ENCODE results near the gene WWOX.
"Not testable (repeated sequence)": the region's sequence is repeated elsewhere in the genome, so short reads cannot be mapped to it uniquely, and the experiment has no call there.

WWOX gene

GRCh38 chr16:78501744-78502143 lies 402.3 kb downstream of the WWOX start:
- DNase-seq (ENCODE audit: low spot score), result no peak

DNA sequence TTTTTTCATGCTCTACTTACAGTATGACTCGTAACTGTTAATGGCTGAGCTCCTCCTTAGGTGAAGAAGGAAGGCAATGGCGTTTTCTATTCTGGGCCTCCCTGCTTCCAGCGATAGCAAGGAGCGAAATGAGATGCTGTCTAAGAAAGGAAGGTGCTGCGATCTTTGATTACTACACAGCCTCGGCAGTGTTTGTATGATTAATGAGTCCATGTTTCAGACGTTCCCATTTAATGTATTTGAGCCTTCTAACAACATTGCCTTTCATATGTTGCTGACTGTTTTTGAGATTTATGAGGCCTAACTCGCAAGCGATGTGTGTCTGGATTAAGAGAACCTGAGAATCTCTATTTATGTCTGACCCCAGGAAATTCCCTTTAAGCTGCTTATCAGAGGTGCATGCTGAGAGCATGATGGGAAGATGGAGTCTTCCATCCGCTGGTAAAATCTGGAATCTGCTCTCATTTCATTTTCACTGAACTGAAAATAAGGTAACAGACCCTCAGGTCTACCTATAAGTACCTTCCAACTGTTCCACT lies 403.4 kb downstream of the WWOX start:
- no peak for DNase-seq (ENCODE audit: low spot score)

- peak; percentile 59 for DNase-seq (ENCODE audit: low spot score)
Measured at GRCh38 chr16:78503602-78504001, 404.1 kb downstream of the WWOX start.

DNA sequence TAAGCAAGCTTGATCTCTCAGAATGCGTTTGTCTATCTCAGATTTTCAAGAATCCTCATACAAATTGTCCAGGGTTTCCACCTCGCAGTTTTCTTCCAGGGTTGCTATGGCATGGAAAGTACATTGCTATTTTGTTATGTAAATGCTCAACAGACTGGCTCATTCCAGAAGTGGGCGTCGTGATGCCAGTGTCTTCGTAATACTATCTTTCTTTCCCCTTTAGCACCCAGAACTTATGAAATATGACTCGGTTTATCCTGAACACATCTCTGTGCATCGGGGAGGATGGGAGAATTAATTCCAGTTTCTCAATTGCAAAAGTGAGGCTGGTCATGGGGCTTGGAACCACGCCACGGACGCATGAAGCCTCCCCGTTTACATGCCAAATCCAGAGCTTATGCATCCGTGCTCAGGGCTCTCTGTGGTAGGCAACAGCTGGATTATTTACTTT lies 405.0 kb downstream of the WWOX start:
- DNase-seq (ENCODE audit: low spot score), result no peak

GRCh38 chr16:78505036-78505435 lies 405.6 kb downstream of the WWOX start:
- DNase-seq (ENCODE audit: low spot score), result no peak

- peak; percentile 70 for DNase-seq (ENCODE audit: low spot score)
Measured at GRCh38 chr16:78505544-78506366, 406.3 kb downstream of the WWOX start.

DNA sequence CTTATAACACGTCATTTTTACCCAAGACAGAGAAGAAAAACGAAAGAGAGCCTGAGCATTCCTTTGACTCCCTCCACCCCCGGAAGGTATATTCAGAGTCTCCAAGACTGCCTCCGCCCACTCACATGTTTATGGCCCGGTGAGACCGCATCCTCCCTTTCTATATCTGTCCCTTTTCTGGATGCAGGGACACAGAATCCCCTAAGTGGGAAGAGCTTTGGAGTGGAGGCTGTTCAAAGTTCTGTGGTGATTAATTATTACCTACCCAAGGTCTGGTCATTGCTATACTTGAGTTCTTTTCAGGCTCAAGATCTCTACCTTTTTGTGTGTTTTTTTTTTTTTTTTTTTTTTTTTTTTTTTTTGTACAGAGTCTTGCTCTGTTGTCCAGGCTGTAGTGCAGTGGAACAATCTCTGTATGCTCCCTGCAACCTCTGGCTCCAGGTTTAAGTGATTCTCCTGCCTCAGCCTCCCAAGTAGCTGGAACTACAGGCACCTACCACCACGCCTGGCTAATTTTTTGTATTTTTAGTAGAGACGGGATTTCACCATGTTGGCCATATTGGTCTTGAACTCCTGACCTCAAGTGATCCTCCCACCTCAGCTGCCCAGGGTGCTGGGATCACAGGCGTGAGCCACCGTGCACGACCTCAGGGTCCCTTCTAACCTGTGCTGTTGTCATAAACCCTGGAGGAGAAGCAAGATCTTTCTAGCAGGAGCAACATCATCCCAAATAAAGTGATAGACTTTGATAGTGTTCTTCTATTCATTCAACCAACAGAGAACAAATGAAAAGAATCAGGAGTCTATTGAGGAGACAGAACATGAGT lies 407.1 kb downstream of the WWOX start:
- peak; percentile 50 for DNase-seq (ENCODE audit: low spot score)

GRCh38 chr16:78507576-78507975 lies 408.1 kb downstream of the WWOX start:
- DNase-seq (ENCODE audit: low spot score), result no peak

DNA sequence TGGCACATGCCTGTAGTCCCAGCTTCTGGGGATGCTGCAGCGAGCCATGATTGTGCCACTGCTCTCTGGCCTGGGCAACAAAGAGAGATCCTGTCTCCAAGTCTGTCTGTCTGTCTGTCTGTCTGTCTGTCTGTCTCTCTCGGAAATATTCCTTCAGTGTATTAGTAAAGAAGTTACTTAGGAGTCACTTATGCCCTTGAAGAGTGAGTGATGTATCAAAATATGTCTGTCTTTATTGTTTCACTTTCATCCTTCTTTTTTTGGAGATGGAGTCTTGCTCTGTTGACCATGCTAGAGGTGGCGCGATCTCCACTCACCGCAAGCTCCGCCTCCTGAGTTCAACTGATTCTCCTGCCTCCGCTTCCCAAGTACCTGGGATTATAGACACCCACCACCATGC lies 410.5 kb downstream of the WWOX start:
- DNase-seq (ENCODE audit: low spot score), result no peak

- no peak for DNase-seq (ENCODE audit: low spot score)
Measured at GRCh38 chr16:78510496-78510895, 411.0 kb downstream of the WWOX start.

DNA sequence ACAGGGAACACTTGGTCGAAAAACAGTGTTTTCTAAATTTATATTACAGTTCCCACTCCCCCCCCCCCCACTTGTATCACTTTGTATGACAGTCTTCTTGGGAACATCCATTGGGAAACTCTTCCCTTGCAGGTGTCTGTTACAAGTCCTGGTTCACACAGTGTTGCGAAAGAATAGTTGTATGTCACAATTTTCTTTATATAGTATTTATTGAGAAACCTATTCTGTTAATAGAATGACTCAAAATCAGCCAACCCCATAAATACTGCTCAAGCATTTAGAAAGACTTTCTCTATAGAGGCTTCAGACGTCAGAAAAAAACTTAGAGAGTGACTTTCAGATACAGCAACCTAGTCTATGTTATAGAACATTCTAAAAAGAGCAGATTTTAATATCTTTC lies 414.4 kb downstream of the WWOX start:
- DNase-seq (ENCODE audit: low spot score), result no peak

DNA sequence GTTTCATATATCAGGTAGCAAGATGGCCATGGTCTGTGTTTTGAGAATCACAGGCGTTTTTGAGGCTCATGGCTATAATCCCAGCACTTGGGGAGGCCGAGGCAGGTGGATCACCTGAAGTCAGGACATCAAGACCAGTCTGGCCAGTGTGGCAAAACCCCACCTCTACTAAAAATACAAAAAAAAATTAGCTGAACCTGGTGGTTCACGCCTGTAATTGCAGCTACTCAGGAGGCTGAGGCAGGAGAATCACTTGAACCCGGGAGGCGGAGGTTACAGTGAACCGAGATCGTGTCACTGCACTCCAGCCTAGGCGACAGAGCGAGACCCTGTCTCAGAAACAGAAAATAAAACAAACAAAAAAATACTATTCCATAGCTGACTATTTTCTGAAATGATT lies 415.4 kb downstream of the WWOX start:
- DNase-seq (ENCODE audit: low spot score), result not testable (repeated sequence)

DNA sequence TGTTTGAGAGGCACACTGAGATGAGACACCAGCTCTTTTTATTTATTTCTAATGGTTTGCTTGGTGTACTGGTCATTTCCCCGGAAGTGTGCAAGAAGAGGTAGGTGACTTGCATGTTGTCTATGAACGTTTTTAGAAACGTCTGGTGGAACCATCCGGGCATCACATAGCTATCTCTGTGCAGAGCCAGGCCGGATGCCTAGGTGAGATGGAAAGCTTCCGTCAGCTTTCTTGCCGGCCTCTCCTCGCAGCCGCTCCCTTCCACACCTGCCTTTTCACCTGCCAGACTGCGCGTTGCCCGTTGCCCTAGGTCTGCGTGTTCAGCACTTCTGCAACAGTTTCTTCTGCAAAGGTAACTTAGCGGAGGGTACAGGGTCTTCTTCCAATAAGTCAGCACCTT lies 416.0 kb downstream of the WWOX start:
- DNase-seq (ENCODE audit: low spot score), result no peak

DNA sequence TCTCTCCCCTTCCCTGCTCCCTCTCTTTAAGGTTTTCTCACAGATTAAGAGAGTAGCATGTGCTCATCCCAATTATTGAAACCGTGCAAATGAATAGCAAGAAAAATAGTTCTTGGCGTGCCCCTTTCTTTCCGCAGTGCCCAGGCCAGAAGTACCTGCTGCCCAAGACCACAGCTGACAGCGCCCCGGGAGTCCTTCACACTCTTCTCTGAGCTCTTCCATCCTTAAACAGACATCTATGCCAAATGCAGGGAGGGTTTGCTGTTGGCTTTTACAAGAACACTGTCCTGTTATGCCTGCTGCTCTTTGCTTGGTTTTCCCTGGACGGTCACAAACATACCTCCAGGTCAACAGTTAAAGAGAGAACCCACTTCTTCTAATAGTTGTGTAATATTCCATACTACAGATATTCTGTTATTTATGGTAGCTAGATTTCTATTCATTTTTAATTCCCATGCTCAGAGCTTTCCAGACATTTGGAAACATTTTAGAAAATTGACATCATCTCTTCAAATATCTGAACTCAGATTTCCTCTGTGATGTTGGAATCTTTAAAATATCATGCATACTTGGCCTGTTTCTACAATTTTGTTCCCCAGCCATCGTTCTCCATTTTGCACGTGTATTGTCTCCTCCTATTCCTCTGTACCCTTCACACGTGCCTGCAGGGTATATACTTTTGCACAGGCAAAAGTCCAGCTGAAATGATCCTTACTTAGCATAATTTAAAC lies 416.7 kb downstream of the WWOX start:
- DNase-seq (ENCODE audit: low spot score), result no peak

- DNase-seq (ENCODE audit: low spot score), result no peak
Measured at GRCh38 chr16:78519896-78520295, 420.4 kb downstream of the WWOX start.

DNA sequence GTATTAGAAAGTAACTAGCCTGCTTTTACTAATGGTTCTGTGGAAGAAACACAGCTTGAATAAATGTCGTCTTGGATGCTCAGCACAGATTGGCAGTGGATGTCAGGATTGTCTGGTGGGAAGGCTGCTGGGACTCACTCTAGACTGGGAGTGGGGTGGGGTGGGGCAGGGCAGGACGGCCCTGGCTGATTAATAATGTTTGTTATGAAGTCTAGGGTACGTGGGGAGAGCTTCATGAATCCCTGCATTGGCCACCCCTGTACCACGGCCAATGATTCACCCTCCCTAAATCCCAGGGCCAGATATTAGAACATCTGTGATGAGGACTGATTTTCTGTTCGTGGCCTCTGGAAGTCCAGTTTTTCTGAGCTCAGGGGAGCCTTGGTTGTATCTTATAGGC lies 421.0 kb downstream of the WWOX start:
- no peak for DNase-seq (ENCODE audit: low spot score)

GRCh38 chr16:78522327-78522726 lies 422.9 kb downstream of the WWOX start:
- DNase-seq (ENCODE audit: low spot score), result no peak

- DNase-seq (ENCODE audit: low spot score), result no peak
Measured at GRCh38 chr16:78523212-78523985, 423.9 kb downstream of the WWOX start.

DNA sequence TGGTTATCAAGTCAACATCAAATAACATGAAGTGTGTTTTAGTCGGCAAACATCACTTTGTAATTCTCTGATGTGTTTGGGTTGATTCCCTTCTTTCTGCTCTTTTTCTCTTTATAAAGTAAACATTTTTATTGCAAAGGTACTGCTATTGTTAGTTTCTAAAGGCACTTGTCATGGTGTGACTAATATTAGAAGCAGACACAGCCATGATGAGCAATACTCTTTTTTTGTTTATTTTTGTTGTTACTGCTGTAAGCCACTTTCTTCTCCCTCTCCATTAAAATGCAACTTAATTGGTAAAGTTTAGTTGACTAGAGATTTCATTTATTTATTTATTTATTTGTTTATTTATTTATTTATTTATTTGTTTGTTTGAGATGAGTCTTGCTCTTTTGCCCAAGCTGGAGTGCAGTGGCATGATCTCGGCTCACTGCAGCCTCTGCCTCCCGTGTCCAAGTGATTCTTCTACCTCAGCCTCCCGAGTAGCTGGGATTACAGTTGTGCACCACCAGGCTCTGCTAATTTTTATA lies 424.7 kb downstream of the WWOX start:
- DNase-seq (ENCODE audit: low spot score), result no peak

- no peak for DNase-seq (ENCODE audit: low spot score)
Measured at GRCh38 chr16:78528265-78528664, 428.8 kb downstream of the WWOX start.

DNA sequence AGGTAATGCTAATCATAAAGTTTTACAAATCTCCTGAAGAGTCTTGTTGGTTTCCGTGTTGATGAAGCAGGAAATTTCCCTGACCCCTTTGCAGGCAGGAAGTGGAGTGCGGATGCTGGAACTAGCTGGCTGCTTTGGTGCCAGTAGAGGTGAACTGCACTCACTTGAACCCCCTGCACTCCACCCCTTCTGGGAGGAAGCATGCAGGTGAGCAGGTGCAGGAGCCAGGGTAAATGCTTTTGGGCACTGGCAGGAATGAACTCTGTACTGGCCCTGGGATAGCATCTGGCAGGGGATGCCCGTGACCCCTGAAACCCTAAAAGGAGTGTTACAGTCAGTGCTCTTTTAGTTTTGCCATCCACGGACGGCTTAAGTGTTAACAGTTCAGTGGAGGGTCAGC lies 430.4 kb downstream of the WWOX start:
- DNase-seq (ENCODE audit: low spot score), result no peak

Data from kidney tubule cell (primary cell).